Left colon (tissue), 2 donors: Measurements from ENCODE around the gene STOX2. TPM values are rescaled to one million over a fixed set of nuclear protein-coding genes. Genes with fewer than 3 reads are reported as not detected.
"Not testable (repeated sequence)": the region's sequence is repeated elsewhere in the genome, so short reads cannot be mapped to it uniquely, and the experiment has no call there.

ENCODE experiments used
- ATAC-seq: fragments of 200-7000 bp; cut with Tn5 transposase; one replicate; pipeline ENCODE4 v1.9.1; 2020; ENCODE audit warnings: mild to moderate bottlenecking, moderate library complexity
- DNase-seq, 2 donors: peaks; one replicate each; pipeline ENCODE4 v3.0.0-alpha.2; 2020
- intact Hi-C, 2 donors: fragments of 100-400 bp; cut with DNase I in 1 of 2; cut with micrococcal nuclease in 1 of 2; formaldehyde crosslinking; loops; one replicate each; pipeline versions ENCODE4 v1.11.2 to v1.14.0; 2022; cut with DNase I, micrococcal nuclease
- total RNA-seq, 2 donors: library from RNA; stranded (reverse); fragmentation: NEBNext Ultra II Directional; extraction: Animal tissue kit (Norgen Biotek cat#: 25700); gene quantifications; one replicate each; pipeline ENCODE4 v1.2.1, GENCODE V29; 2021
- donor health status: DM: no; HTN: no; CAD: no.
- donor health status: DM: yes; HTN: yes; CAD: no.

The STOX2 gene
- total RNA-seq, 2 donors from 2014 or later = 1.8 to 2.7 TPM

DNA sequence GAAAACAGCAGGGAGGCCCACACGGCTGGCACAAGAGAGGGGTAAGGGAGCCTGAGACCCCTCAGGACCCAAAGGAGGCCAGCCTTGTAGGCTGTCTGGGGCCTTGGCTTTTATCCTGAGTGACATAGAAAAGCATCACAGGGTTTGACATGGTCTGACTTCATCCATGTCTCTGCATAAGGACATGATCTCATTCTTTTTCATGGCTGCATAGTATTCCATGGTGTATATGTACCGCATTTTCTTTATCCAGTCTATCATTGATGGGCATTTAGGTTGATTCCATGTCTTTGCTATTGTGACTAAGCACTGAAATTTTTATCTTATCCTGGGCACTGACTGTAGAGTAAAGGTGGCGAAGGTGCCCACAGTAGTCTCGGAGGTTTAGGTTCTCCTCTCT, 146.2 kb downstream of the STOX2 start:
- intact Hi-C loops, DNase-seq, ATAC-seq: not testable (repeated sequence)

DNA sequence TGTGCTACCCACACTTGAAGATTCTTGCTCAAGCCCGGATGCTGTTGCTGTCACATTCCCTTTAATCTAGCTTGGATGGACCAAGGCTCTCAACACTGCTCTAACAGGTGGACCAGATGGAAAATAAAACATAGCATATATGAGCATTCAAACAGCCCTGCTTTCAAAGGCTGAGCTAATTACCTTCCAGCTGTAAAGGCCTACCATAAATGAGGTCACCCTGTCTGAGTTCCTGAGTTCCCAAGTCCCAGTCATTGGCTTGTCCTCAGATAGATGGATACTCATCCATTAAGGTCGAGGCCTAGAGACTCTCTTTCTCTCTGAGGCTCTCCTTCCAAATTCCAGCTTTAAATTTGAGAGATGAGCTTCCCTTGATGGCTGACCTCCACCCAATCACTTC, 147.5 kb downstream of the STOX2 start:
- intact Hi-C loops = no loop called here
- ATAC-seq (peak; percentile 97), DNase-seq (no peak)

DNA sequence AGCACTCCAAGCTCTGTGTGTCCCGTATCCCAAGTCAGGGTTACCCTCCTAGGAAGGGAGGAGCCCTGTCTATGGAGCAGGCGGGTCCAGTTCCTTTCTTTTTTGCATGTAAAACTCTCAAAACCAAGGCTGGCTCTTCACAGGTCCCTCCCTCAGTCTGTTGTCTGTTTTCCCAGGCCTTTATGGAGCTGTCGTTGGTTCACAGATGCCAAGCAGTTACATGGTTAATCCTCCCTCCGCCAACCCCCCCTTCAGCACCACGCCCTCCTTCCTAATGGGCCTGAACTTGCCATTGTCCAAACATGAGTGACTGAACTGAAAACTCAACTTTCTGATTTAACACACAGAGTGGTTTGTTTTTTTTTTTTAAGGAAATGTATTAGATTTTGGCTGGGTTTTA, 148.3 kb downstream of the STOX2 start:
- DNase-seq = peak in 1 of 2 donors; percentile 23
- ATAC-seq = peak; percentile 79
- intact Hi-C loops = no loop called here

DNA sequence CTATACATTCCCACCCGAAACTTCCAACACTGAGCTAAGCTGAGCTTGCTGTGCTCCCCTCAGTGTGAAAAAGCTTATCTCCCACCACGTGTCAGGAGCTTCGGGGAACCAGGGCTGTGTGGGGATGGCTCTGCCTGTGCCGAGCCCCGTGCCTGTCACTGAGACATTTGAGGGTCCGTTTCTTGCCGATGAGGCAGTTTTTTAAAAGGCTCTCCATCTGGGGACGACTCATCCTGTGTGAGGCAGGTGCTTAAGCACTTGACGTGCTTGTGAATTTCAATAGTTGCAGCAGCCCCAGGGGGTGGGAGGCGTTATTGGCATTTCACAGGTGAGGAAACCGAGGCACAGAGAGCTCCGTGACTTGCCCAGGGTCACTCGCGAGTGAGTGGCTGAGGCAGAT, 151.8 kb downstream of the STOX2 start:
- ATAC-seq (no peak), DNase-seq (no peak)
- intact Hi-C loops = no loop called here

DNA sequence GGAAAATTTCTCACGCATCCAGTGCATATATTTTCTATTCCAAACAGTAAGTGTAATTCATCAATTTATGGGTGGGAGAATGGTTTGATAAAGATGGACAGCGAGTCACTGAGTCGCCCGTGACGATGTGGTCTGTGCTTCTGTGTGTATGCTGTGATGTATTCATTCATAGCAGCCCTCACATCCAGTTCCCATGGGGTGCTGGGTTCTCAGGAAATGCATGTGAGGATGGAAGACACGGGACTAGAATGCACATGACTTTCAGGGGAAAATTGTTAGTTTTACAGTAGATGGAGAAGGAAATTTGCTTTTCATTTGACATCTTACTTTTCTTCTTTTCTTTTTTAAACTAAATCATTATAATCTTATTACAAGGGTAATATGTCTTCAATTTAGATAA, 152.9 kb downstream of the STOX2 start:
- DNase-seq = no peak
- ATAC-seq = no peak
- intact Hi-C loops = no loop called here

DNA sequence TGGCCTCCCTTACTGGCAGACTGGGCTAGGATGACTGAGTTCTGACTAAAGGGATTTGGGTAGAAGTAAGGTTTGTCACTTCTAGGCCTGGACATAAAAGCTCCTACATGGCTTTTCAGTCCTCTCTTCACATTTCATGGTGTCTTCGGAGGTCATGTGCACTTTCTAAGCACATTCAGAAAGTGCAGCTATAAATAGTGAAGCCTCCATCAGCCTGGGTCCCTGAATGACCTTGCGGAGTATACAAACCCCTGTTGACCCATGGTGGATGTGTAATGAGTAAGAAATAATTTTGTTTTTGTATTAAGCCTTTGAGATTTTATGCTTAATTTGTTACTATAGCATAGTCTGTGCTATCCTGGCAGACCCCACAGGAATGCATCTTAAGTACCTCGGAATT, 154.0 kb downstream of the STOX2 start:
- DNase-seq (no peak), ATAC-seq (no peak)
- intact Hi-C loops = no loop called here

DNA sequence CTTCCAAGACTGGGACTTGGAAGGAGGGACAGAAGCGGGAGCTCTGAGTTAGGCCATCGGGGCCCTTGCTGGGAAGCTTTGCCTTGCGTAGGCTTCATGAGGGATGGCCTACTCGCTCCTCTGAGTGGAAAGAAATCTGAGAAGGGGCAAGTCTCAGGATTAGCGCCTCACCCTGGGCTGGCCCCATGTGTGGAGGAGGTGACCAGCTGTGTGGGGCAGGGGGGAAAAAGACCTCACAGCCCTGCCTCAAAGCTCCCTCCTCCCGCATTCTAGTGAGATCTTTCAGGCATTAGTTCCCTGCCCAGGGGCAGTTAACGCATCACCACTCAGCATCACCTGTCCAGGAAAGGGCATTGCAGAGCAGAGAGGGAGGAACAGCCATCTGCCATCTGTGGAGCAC, 156.5 kb downstream of the STOX2 start:
- no peak for DNase-seq
- intact Hi-C loops = no loop called here
- no peak for ATAC-seq

DNA sequence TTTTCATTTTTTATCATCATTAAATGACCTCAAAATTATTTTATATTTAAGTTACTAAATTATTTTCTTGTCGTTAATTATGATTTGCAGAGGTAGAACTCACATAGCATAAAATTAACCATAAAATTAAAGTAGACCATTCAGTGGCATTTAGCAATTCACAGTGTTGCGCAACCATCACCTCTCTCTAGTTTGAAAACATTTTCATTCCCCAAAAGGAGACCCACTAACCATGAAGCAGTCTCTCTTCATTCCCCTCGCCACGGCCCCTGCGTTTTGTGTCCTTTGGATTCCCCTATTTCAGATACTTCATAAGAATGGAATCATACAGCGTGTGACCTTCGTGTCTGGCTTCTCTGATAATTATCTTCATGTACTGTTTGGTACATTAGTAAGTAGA, 157.7 kb downstream of the STOX2 start:
- DNase-seq (no peak), ATAC-seq (no peak)
- intact Hi-C loops = no loop called here

DNA sequence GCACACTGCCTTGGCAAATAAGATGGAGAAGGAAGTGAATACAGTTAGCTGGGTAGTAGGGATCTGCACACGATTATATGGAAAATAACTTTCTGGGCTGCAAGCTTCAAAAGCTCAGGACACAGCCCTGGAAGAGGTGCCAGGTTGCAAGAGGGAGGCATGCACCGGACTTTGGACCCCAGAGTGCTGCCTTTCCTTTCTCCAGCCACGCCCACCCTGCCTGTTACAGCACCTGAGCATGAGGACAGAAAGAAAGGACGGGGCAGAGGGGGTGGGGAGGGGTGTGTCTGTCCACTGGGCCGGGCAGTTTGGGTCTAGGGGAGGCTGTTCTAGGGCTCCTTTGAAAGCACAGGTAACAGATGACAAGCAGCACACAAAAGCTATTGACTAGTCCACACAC, 159.8 kb downstream of the STOX2 start:
- peak; percentile 93 to 94 for DNase-seq
- intact Hi-C loops = no loop called here
- peak; percentile 99 for ATAC-seq

DNA sequence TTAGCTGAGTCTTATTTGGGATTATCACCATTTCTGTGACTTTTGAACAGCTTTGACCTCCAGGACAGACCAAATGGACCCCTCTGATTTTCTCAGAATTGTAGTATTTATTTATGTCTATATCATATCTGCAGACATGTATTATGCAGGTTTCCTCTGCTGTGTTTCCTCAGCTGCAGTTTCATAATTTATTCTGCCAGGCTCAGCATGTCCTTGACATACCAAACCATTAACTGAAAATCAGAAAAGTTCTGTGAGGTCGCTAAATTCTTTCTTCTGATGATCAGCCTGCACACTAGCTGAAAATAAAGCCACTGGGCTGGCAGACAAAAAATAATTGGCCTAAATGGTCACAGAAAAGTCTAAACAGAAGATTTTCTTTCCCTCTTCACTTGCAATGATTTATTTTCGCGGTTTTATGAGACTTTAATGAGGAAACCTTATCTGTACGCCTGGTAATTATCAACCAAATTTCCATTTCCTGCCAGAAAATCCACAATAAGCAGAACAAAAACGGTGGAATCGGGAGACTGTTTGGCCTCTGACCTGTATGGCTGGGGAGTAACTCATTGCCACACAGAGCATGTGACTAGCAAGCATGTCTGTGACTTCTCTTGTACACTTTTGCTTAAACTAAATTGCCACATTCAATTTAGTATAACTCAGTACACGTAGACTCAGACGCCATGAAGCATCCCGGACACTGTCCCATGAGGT, 161.6 kb downstream of the STOX2 start:
- peak in 1 of 2 donors; percentile 38 for DNase-seq
- intact Hi-C loops = no loop called here
- peak; percentile 67 for ATAC-seq

DNA sequence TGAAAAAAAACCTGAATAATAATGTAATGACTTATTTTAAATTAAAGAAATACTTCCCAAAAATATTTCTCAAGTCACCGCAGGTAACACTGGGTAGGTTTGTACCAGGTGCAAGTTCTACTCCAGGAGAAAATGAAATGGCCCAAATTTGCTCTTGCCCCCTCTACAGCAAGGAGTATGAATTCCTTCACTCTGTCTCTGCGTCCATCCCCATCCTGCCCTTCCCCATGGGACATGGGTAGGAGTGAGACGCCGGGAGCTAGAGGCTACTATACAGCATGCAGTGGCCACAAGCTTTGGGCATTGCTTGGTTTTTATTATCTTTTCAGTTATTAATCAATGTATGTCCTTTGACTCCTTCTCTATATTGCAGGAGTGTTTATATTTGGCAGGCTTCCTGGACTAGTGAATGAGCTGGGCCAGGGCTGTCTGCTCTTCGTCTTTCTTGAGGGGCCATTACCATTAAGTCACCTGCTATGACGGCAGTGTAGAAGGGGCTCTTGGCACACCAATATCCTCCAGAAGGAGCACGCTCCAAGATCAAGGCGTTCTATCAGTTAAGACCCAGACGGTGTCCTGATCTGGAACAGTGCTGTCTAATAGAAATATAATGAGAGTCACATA, 162.9 kb downstream of the STOX2 start:
- ATAC-seq = no peak
- intact Hi-C loops = no loop called here
- DNase-seq = no peak

Other genes with a start within 250 kb of the STOX2 start
- 10 to 100 TPM; 17.3 to 17.6 TPM for gene RWDD4, start 246.1 kb upstream of the STOX2 start, total RNA-seq
- gene TRAPPC11, start 246.0 kb upstream of the STOX2 start, total RNA-seq = 10 to 100 TPM; 29.9 to 32.2 TPM